GM21529 (cell line): ENCODE measurements around the gene NFS1.

Experiments
- ATAC-seq: cut with Tn5 transposase; IDR thresholded peaks from one replicate; pipeline ENCODE4 v1.9.1; 2021; ENCODE audit not compliant: unreplicated experiment

Gene NFS1

GRCh38 chr20:35644806-35645205, 54.3 kb downstream of the NFS1 start:
- no peak for ATAC-seq

DNA sequence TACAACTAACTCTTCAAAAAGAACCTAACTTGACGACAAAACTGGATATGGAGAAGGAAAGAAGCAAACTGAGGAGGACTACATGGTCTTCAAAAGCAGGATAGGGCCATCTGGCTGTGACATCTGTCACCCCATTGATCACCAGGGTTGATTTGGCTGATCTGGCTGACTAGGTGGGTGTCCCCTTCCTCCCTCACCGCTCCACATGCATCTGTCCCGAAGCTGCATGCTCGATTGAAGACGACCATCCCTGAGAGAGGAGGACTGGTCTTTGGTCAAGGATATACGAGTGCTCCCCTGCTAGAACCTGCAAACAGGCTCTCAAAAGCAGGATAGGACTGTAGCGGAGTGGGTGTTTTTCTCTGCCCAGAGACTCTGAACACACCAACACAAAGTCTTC, 56.1 kb downstream of the NFS1 start:
- ATAC-seq, result no peak

GRCh38 chr20:35641743-35642142, 57.4 kb downstream of the NFS1 start:
- no peak for ATAC-seq

DNA sequence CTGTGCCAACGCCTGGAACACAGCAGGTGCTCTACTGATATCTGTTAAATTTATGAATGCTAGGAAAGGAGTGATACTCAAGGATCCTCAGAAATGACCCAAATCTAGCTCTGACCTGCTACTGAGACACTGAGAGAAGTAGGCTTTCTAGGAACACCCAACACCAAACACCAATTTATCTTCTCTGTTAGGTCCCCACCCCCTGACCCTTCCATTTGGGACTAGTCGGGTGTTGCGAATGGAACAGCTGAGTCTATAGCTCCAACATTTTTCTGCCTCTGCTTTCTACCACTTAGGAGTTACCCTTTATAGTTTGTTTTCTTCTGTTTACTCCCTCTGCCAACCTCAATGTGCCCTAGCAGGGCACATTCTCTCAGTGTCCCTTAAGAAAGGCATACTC, 58.4 kb downstream of the NFS1 start:
- ATAC-seq, result no peak

GRCh38 chr20:35638751-35639150, 60.4 kb downstream of the NFS1 start:
- ATAC-seq, result no peak

- no peak for ATAC-seq
Observed at GRCh38 chr20:35637276-35637675, 61.9 kb downstream of the NFS1 start.

- ATAC-seq, result no peak
Observed at GRCh38 chr20:35636095-35636494, 63.1 kb downstream of the NFS1 start.

DNA sequence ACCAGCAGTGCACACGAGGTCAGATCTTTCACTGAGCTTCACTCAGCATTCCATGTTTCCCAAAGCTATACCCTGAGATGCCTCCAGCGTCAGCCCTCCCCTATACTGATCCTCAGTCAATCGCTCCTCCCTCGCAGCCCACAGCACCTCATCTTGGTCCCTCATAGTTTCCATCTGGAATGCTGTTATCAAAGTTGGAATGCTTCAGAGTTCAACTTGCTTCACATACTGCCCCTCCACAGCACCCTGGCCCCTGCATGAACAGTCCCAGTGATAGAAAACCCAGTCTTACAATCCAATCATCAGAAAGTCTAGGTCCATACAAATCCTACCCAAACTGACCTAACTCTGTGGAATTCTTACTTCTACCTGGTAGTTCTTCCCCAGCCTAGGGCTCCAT, 63.5 kb downstream of the NFS1 start:
- no peak for ATAC-seq

DNA sequence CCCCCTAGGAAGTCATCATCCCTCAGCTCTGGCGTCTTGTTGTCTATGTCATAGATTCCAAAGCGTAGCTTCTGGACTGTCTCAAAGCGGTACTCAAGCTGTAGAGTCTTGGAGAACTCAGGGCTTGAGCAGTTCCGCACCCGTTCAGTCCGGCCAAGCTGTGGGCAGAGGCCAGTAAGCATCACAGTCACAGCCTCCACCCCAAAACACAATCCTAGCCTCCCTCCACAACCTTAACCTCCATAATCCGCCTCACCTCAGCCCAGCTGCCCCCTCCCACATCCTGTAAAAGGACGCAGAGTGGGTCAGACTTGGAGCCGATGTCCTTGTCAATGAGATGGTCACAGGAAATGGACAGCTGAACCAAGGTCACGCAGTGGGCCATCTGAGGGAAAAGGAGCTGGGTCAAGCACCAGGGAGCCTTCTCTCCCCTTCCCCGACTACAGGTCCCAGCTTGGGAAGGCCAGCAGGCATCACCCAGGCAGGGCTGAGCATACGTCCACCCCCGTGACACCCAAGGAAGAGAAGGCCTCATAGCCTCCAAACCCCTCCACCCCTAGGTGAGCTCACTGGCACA, 66.5 kb downstream of the NFS1 start:
- ATAC-seq, result no peak

DNA sequence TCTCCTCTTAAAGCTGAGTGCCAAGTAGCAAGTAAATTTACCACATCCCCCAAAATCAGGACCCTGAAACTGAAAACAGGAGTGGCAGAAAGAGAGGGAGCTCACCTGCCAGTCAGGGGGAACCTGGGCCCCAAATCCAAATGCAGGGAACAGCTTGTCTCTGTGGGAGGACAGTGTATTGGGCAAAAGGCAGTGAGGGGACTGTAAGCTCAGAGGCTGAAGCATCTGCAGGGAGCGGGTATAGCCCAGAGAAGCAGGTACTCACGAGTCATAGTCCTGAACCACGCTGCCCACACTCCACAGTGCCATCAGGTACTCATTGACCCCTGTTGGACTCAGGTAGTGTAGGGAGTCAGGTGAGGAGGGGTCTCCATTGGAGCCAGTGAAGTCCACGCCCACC, 68.5 kb downstream of the NFS1 start:
- ATAC-seq, result no peak

DNA sequence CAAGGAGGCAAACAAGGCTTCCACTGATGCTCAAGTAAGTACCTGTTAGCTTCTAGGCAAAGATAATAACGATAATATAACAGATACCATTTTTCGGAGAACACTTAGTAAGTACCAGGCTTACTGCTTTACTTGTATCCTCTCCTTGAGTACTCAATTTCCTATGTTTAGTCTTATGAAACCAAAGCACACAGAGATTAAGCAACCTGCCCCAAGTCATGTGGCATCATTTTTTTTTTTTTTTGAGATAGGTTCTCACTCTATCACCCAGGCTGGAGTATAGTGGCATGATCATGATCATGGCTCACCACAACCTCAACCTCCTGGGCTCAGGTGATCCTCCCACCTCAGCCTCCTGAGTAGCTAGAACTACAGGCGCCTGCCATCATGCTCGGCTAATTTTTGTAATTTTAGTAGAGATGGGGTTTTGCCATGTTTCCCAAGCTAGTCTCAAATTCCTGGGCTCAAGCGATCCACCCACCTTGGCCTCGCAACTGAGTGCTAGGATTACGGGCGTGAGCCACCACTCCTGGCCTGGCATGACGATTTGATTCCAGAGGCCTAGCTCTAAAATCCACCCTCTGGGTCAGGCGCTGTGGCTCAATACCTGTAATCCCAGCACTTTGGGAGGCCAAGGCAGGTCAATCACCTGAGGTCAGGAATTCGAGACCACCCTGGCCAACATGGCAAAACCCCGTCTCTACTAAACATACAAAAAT, 69.6 kb downstream of the NFS1 start:
- no peak for ATAC-seq

GRCh38 chr20:35627121-35627520, 72.0 kb downstream of the NFS1 start:
- no peak for ATAC-seq

- ATAC-seq, result no peak
Observed at GRCh38 chr20:35626386-35627001, 72.7 kb downstream of the NFS1 start.

DNA sequence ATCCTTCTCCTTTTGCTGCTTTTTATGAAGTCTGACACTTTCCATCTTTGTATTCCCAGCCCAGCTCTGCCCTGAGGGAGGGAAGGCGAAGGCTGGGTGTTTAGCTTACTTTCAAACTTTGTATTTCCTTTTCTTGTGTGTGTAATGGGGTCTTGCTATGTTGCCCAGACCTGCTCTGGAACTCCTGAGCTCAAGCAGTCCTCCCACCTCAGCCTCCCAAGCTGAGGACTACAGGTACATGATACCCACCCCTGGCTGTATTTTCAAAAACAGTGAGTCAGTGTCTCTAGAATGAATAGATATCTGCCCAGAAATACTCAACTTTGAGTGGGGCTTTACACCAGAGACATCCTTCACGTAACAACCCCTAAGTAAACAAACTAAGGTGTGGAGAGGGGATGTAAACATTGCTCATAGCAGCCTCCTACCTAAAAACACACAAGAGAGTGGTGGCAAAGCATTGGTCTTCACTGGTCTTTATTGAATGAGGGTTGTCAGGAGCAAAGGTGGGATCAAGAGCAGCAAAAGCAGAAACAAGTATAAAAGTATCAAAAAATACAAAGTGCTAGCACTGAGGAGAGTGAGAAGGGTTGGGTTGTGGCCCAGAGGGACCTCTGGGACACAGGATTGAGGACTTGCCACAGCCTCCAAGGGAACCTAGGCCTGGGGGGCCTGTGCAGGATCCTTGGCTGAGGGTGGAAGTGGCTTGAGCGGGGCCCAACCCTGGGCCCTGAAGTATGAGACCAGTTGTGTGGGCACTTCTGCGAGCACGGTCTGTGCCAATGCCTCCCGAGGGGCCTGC, 73.4 kb downstream of the NFS1 start:
- ATAC-seq, result no peak

DNA sequence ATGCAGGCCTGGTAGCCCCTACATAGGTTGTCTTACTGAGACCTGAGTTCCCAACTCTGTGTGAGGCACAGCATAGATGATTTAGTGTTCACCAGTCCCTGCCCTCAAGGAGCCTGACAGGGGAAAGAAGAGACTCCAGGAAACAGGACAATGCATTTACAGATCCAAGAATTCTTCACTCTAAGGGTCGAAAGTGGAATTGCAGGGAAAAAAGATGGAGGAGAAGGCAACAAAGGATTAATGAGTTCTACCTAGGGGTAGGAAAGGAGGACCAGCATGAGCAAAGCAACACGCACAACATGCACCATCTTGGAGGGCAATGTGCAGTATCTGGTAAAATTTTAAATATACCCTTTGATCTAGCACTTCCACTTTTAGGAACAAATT, 77.6 kb downstream of the NFS1 start:
- no peak for ATAC-seq

GRCh38 chr20:35620818-35621559, 78.2 kb downstream of the NFS1 start:
- no peak for ATAC-seq

- peak; percentile 34 for ATAC-seq
Observed at GRCh38 chr20:35619196-35620095, 79.7 kb downstream of the NFS1 start.

DNA sequence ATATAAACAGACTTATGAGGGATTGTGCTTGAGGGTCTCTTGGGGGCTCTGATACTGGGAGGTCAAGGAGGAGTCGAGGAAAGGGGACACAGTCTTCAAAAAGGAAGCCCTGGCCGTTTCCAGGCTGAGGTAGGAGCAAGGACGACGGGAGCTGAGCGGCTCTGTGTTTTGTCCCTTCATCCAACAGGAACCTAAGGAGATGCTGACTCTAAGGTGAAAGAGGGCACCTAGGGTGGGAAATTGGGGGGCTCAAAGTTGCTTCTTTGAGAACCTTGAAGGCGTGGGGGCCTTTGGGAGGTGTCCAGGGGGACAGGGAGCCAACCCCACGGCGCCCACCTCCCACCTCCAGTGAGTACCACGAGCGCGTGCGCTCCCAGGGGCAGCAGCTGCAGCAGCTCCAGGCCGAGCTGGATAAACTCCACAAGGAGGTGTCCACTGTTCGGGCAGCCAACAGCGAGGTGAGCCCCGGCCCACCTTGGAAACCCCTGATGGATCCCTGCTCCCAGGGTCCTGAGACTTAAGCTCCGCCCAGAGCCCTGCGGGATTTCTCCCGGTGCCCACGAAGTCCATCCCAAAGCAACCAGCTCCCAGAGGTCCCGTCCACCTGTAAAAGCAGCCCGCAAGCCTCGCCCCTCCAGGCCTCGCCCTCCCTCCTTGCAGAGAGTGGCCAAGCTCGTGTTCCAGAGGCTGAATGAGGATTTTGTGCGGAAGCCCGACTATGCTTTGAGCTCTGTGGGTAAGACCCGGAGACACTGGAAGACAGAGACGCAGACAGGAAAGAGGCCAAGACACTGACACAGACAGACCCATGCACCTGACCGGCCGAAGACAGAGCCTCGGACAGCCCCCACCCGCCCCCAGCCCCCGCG, 80.7 kb downstream of the NFS1 start:
- no peak for ATAC-seq
